Urothelium cell line (cell line): ENCODE results near the gene FZD7.

ENCODE experiments used
- DNase-seq: peaks from one replicate; pipeline ENCODE4 v3.0.0; 2011; ENCODE audit warnings: low spot score, mixed read lengths
- FAIRE-seq: peaks from 2 replicates; lab custom pipeline; 2011; peaks lifted over from hg19 to GRCh38; lab: Jason Lieb, UNC

The FZD7 gene

GRCh38 chr2:202064881-202065230, 31.2 kb downstream of the FZD7 start:
- FAIRE-seq, result no peak
- DNase-seq, result no peak

GRCh38 chr2:202065876-202066275, 32.2 kb downstream of the FZD7 start:
- no peak for DNase-seq
- no peak for FAIRE-seq

- FAIRE-seq (no peak), DNase-seq (no peak)
Observed at GRCh38 chr2:202066875-202067274, 33.2 kb downstream of the FZD7 start.

DNA sequence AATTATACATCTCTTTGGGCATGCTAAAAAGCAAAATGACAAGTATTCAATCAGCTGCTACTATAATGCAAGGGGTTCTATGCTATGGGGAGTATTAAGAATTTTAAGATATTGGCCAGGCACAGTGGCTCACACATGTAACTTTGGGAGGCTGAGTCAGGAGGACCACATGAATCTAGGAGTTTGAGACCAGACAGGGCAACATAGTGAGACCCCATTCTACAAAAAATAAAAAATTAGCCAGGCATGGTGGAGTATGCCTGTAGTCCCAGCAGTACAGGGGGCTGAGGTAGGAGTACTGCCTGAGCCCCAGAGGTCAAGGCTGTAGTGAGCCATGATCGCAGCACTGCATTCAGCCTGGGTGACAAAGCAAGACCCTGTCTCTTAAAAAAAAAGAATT, 33.9 kb downstream of the FZD7 start:
- FAIRE-seq, result no peak
- no peak for DNase-seq

DNA sequence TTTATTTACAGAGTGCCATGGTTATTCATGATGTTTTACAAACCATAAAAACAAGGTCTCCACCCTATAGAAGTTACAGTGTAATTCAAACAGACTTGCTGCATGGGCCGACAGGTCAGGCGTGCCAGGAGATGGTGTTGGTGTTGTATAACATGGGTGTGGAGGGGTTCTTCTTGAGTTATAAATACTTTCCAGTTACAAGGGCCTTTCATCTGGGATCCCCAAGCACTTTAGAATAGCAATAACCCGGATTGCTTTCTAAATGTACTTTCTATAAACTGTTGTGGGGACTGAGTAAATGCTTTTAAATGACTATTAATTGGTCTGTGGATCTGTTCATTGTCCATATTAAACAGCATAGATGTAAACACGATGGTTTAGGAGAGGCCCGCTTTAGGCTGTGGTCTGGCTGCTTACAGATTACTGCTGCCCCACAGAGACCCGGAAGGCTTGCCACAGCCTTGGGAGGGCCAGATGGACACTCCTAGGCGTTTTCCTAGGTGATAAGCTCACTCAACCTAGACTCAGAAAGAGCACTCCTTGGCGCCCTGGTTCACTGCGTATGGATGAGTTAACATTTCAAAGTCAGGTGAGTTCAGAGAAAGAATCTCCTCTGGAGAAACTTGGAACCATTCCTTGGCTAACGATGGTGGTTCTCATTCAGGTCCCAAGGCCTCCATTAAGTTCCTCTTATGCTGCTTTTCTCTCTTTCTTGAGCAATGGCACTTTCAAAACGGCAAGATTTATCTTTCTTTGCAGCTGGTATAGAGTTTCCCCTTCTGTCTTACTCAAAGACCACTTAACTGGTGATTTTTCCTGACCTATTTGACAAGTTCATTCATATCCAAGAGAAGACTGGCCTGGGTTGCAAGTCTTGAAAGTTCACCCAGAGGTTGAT, 35.8 kb downstream of the FZD7 start:
- FAIRE-seq, result no peak
- no peak for DNase-seq

DNA sequence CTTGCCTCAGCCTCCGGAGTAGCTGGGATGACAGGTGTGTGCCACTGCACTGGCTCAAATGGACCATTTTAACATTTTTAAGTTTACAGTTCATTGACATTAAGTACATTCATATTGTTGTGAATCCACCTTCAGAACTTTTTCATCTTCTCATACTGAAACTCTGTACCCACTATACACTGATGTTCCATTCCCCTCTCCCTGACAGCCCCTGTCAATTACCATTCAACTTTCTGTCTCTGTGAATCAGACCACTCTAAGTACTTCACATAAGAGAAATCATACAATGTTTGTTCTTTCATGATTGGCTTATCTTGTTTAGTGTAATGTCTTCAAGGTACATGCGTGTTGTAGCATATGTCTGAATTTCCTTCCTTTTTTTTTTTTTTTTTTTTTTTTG, 37.5 kb downstream of the FZD7 start:
- DNase-seq, result no peak
- no peak for FAIRE-seq

- FAIRE-seq (no peak), DNase-seq (no peak)
Observed at GRCh38 chr2:202072226-202072625, 38.6 kb downstream of the FZD7 start.

DNA sequence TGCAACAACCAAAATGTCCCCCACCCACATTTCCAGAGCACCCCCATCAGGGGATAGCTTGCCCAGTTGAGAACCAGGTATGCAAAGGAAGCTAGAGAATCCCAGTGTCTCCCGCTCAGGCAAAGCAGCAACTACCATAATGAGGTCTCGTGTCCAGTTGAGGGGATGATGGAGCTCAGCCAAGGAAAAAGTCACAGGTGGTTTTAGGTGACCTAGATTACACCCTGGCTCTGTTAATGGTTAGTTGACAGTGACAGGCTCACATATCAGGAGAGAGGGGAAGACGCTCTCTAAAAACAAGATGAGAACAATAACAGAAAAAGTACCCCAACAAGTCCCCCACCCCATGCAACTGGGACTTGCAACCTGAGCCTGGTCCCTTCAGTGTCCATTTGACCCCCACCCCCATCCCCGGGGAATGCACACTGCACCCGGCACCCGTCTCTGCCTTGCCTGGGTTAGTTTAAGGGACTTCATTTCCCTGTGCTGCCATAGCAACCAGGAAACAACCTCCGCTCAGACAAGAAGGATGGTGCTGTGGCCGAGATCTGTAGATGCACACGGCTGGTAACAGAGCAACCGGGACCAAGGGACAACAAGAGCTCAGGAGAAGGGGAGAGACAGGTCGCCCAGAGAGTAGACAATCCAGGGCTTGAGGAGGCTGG, 39.2 kb downstream of the FZD7 start, which contains the start of gene KIAA2012:
TSS of gene KIAA2012 (plus strand) at position 519 of the 665 bp plus-strand sequence. CDS start 373 bp downstream, outside the sequence.
- FAIRE-seq (no peak), DNase-seq (no peak)

GRCh38 chr2:202074324-202074723, 40.7 kb downstream of the FZD7 start:
- FAIRE-seq (no peak), DNase-seq (no peak)

- no peak for FAIRE-seq
- DNase-seq, result no peak
Observed at GRCh38 chr2:202079310-202079709, 45.7 kb downstream of the FZD7 start.

GRCh38 chr2:202084265-202084664, 50.6 kb downstream of the FZD7 start:
- DNase-seq (no peak), FAIRE-seq (no peak)
